HL-60/S4 treated with phorbol 12-myristate 13-acetate at 8.2 ng/mL for 4 days and 3 days (cell line): Measurements from ENCODE around the gene BMAL1.
"Not testable (repeated sequence)": the region's sequence is repeated elsewhere in the genome, so short reads cannot be mapped to it uniquely, and the experiment has no call there.

Experiments
- in situ Hi-C: fragments of 300-500 bp; cut with MboI; formaldehyde crosslinking; loops from 2 replicates; pipeline ENCODE4 v1.15.0; 2022; ENCODE audit warnings: low sequenced_read_pairs

The BMAL1 gene

DNA sequence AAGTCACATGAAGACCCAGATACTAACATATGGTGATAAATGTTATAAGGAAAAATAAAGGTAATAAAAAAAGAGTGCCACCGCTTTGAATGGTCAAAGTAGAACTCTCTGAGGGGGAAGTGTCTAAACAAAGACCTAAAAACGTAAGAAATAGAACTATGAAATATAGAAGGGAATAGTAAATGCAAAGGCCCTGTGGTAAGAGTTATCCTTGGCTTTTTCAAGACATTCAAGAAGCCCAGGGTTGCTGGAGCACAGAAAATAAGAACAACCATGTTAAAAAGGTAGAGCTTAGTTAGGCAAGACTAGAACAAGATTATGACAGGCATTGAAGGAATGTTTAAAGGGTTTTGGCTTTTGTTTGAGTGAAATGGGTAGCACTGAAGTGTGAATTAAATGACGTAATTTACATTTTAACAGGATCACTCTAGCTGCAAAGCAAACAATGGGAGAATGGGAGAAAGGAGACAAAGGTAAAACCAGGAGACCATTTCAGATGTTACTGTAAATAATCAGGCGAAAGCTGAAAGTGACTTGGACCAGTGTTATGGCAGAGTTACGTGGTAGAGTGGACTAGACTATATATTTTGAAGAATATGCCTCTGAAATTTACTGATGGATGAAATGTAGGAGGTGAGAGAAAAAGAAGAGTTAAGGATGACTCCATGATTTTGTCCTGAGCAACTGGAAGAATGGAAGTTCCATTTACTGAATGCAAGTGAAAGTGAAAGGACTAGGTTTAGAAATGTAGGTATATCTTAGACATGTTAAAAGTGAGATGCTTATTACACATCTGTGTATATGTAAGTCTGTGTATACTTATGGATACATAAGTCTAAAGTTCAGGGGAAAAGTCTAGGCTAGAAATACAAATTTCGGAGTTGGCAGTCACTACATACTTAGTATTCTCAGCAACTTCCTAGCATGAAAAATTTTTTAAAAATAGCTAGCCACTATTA is 156.9 kb downstream of the BMAL1 start:
- in situ Hi-C loops = no loop called here

DNA sequence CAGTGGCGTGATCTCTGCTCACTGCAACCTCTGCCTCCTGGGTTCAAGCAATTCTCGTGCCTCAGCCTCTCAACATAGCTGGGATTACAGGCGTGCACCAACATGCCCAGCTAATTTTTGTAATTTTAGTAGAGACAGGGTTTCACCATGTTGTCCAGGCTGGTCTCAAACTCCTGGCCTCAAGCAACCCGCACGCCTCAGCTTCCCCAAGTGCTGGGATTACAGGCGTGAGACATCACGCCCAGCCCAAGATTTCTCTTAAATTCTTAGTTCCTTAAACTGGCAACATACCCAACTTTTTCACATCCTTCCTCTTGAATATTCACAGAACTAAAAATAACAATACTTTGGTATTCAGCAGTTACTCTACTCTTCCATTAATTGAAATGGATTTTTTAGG is 159.2 kb downstream of the BMAL1 start:
- in situ Hi-C loops = not testable (repeated sequence)
